Measurements from ENCODE around the gene LRCOL1. TPM values are rescaled to one million over a fixed set of nuclear protein-coding genes. Genes with fewer than 3 reads are reported as not detected.

The LRCOL1 gene
- total RNA-seq, 1 donor from 2014 or later = not detected

DNA sequence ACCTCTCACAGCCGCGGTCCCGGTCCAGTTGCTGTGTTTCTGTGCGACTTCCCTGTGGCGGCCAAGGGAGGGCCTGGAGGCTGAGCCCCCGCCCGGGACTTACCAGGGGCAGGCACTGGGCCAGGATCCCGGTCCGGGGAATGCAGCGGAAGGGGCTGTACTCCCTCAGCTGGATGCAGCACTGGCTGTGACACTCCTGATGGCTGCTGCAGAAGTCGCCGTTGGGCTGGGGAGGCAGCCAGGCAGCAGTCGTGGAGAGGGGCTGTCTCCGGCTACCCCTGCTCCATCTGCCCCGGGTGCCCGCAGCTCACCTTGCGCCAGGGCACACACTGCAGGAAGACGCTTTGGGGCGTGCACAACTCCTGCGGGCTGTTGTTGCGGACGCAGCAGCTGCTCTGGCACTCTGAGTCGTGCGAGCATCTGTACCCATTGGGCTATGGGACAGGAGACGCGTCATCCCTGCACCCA lies 6.2 kb downstream of the LRCOL1 start:
- Mint-ChIP-seq H3K4me1 (ENCODE audit: low read depth) (peaks cover 4% of the 10 kb centered on the region), H3K4me3 (ENCODE audit: low read depth) (no peak overlapping the region), H3K36me3 (ENCODE audit: insufficient read depth) (no peaks in the 10 kb centered on the region), H3K27me3 (peaks cover 72% of the 10 kb centered on the region), H3K9me3 (ENCODE audit: low read depth) (no peaks in the 10 kb centered on the region), H3K27ac (no peak overlapping the region)
- TF ChIP-seq, protein P1, sequence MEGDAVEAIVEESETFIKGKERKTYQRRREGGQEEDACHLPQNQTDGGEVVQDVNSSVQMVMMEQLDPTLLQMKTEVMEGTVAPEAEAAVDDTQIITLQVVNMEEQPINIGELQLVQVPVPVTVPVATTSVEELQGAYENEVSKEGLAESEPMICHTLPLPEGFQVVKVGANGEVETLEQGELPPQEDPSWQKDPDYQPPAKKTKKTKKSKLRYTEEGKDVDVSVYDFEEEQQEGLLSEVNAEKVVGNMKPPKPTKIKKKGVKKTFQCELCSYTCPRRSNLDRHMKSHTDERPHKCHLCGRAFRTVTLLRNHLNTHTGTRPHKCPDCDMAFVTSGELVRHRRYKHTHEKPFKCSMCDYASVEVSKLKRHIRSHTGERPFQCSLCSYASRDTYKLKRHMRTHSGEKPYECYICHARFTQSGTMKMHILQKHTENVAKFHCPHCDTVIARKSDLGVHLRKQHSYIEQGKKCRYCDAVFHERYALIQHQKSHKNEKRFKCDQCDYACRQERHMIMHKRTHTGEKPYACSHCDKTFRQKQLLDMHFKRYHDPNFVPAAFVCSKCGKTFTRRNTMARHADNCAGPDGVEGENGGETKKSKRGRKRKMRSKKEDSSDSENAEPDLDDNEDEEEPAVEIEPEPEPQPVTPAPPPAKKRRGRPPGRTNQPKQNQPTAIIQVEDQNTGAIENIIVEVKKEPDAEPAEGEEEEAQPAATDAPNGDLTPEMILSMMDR (IDR thresholded peaks at IDR 0.05; ENCODE audit: unreplicated experiment) = no peak
- DNase-seq (ENCODE audit: low spot score, unreplicated experiment) = no peak

DNA sequence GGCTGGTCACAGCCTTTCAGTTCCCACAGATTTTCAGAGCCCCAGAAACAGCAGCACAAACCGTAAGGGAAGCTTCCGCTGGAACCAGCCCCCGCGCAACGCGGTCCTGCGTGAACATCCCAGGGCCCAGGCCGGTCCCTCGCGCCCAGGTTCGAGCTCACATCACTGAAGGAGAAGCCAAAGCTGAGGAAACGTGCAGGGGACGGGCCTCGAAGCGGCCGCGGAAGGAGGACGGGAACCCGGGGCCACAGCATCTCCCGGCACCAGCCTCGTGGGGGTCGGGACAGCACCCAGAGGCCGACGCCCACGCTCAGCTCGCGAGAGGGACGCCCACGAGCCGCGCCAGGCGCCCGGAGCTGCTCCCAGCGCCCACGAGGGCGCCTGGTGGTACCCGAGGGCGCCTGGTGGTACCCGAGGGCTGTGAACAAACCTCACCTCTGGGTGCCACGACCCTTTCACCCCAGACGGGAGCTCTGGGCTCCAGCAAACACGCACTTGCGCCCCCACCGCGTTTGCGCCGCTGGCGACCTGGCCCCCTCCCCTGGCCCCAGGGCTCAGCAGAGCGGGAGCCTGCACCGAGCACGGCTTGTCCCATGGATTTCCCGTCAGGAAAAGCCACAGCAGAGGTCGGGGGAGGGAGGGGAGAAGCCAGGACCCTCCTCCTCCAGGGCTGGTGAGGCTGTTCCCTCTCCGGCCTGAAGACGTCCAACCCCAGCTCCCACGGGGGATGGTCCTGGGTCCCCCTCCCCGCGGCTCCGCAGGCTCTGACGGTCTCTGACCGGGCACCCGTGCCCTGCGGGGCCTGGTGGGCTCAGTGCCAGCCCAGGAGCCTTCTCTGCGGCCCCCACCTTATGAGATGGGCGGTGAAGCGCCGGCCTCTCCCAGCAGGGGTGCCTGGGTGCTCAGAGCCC lies 6.9 kb downstream of the LRCOL1 start:
- TF ChIP-seq, protein P1 (IDR thresholded peaks at IDR 0.05; ENCODE audit: unreplicated experiment) = no peak
- no peaks in the 10 kb centered on the region for H3K9me3 Mint-ChIP-seq (ENCODE audit: low read depth)
- no peak overlapping the region for H3K4me3 Mint-ChIP-seq (ENCODE audit: low read depth)
- no peaks in the 10 kb centered on the region for H3K36me3 Mint-ChIP-seq (ENCODE audit: insufficient read depth)
- H3K4me1 Mint-ChIP-seq (ENCODE audit: low read depth) = peaks cover 4% of the 10 kb centered on the region
- no peak for DNase-seq (ENCODE audit: low spot score, unreplicated experiment)
- H3K27ac Mint-ChIP-seq = no peak overlapping the region
- H3K27me3 Mint-ChIP-seq = peaks cover 70% of the 10 kb centered on the region

DNA sequence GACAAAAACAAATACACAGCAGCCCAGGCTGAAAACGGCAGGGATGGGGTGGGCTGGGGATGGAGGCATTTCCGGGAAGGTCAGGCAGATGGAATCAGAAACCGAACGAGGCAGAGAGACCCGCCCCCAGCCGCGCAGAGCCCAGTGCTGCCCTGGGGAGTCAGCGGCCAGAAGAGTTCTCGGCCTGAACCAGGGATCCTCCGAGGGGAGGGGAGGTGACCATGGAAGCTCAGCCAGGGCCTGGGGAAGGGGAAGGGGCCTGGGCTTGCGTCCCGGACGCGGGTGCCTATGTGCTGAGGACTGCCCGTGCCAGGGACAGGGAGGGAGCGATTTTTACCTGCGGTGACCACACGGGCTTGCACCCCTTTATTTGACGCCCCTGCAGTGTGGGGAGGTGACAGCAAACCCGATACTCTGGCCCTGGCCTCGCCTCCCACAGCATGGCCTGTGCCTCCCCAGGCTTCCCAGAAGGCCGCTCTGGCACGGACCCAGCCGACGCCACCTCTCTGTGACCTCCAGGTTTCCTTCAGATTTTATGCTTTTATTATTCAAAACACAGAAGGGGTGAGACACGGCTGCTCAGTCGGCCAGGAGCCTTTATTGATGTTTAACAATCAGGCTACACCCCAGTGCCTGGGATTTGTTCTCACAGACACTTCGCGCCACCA lies 7.7 kb downstream of the LRCOL1 start:
- no peak overlapping the region for H3K4me3 Mint-ChIP-seq (ENCODE audit: low read depth)

DNA sequence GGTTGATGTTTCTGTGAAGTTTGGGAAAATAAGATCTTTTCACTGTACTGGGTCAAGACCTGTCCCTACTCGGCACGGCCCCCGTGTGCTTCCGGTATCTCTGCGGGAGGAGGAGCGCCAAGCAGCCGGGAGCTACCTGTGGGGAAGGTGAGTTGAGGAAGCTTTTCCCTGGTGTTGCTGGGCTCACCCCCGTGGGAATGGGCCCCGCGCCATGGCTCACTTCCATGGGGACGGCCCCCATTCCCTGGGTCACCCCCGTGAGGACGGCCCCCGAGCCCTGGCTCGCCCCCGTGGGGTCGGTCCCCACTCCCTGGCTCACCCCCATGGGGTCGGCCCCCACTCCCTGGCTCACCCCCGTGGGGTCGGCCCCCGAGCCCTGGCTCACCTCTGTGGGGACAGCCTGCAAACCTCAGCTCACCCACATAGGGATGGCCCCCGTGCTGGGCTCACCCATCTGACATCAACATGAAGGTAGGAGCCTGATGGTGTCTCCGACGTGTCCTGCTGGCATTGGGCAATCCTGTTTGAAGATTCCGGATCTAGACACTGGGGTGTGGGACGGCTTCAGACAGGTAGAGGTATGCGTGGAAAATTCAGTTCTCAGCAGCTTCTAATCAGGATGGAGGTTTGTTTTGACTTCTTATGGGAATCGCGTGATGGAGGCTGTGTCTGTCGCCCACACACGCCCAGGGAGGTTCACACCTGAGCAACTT lies 9.1 kb downstream of the LRCOL1 start:
- no peak for DNase-seq (ENCODE audit: low spot score, unreplicated experiment)
- Mint-ChIP-seq H3K27ac (no peak overlapping the region), H3K4me3 (ENCODE audit: low read depth) (no peak overlapping the region), H3K4me1 (ENCODE audit: low read depth) (peaks cover 8% of the 10 kb centered on the region), H3K9me3 (ENCODE audit: low read depth) (no peaks in the 10 kb centered on the region), H3K36me3 (ENCODE audit: insufficient read depth) (no peaks in the 10 kb centered on the region), H3K27me3 (peaks cover 63% of the 10 kb centered on the region)
- TF ChIP-seq, protein P1 (IDR thresholded peaks at IDR 0.05; ENCODE audit: unreplicated experiment) = no peak

More for the DNA sequence above, 7.7 kb downstream of the LRCOL1 start:
- Mint-ChIP-seq H3K36me3 (ENCODE audit: insufficient read depth) (no peaks in the 10 kb centered on the region), H3K27me3 (peaks cover 65% of the 10 kb centered on the region), H3K4me1 (ENCODE audit: low read depth) (peaks cover 2% of the 10 kb centered on the region), H3K27ac (peak overlapping the region; percentile 26), H3K9me3 (ENCODE audit: low read depth) (no peaks in the 10 kb centered on the region)
- DNase-seq (ENCODE audit: low spot score, unreplicated experiment) = no peak
- TF ChIP-seq, protein P1 (IDR thresholded peaks at IDR 0.05; ENCODE audit: unreplicated experiment) = no peak

Measured in progenitor cell of endocrine pancreas (in vitro differentiated cells).